Measurements from ENCODE around the gene TTC9.

TTC9 gene

DNA sequence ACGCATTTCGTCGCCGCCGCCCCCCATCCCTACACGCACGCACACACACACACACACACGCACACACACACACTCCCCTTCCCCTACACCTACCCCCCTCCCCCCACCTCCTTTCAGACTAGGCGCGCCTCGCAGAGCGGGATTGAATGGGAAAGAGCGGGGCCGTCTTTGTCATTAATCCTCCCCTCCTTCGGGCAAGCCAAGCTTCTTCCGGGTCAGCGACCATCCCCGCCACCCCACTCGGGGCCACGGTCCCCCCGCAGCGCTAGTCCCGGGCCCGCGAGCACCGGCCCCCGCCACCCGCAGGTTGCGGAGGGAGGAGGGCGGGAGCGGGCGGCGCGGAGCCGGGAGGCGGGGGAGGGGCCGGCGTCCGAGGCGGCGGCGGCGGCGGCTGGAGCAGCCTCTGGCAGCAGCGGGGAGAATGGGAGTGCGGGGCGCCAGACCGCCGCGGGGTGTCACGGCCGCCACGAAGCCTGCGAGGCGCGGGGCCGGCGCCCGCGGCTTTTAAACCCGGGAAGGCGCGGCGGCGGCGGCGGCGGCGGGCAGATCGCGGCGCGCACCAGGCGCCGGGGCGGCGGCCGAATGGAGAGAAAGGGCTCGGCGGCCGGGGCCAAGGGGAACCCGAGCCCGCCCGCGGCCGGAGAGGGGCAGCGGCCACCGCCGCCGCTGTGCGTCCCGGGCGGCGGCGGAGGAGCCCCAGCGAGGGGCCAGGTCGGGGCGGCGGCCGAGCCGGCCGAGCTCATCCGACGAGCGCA, at the start of gene TTC9:
TTC9 (plus strand) TSS at position 369 of the 755 bp plus-strand sequence; CDS start at position 583, 214 bp downstream.
- Histone ChIP-seq H3K4me3 (peak within 1 kb of the TSS; percentile 70), H3K36me3 (replicated peaks) (no peaks in the 10 kb centered on the region), H3K4me1 (peaks cover 20% of the 10 kb centered on the region), H3K9me3 (no peaks in the 10 kb centered on the region), H3K27me3 (ENCODE audit: low read depth) (peaks cover 22% of the 10 kb centered on the region)
- in situ Hi-C loops (cut with MboI; ENCODE audit: low sequenced_read_pairs): no loop called here
- peak; percentile 13 to 61 for DNase-seq (ENCODE audit: low spot score in 2 of 2)

DNA sequence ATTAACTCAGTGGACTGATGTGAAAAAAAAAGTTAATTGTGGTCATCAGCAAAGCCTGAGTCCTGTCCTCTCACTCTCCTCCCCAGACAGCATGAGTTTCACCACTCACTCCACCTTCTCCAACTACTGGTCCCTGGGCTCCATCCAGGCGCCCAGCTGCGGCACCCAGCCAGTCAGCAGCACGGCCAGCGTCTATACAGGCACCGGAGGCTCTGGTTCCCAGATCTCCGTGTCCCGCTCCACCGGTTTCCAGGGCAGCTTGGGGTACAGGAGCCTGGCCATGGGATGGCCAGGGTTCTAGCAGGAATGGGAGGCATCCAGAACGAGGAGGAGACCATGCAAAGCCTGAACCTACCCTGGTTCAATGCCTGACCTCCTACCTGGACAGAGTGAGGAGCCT, 47.3 kb upstream of the TTC9 start:
- in situ Hi-C loops (cut with MboI; ENCODE audit: low sequenced_read_pairs): no loop called here
- DNase-seq (ENCODE audit: low spot score in 2 of 2): no peak

DNA sequence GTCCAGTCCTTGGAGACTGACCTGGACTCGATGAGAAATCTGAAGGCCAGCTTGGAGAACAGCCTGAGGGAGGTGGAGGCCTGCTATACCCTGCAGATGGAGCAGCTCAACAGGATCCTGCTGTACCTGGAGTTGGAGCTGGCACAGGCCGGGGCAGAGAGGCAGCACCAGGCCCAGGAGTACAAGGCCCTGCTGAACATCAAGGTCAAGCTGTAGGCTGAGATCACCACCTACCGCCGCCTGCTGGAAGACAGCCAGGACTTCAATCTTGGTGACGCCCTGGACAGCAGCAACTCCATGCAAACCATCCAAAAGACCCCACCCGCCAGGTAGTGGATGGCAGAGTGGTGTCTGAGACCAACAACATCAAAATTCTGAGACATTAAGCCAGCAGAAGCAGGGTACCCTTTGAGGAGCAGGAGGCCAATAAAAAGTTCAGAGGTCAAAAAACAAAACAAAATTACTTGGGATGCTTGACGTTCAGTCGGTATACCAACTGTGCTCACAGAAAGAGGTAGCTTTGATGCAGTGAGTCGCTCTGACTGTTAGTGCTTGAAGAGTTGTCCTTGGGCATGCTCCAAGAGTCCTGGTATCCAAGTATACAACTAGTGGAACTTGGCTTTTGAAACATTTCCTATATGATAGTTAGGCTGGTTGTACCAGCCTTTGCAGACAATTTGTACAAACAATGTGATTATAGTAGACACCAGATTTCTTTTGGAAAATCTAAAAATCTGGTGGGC, 46.1 kb upstream of the TTC9 start:
- DNase-seq (ENCODE audit: low spot score in 2 of 2): no peak
- no peak overlapping the region for H3K4me3 ChIP-seq
- H3K4me1 ChIP-seq: peaks cover 7% of the 10 kb centered on the region
- in situ Hi-C loops (cut with MboI; ENCODE audit: low sequenced_read_pairs): no loop called here
- H3K9me3 ChIP-seq: no peaks in the 10 kb centered on the region
- peaks cover 62% of the 10 kb centered on the region for H3K36me3 ChIP-seq (replicated peaks)
- no peaks in the 10 kb centered on the region for H3K27me3 ChIP-seq (ENCODE audit: low read depth)

More for the DNA sequence above, 47.3 kb upstream of the TTC9 start:
- H3K27me3 ChIP-seq (ENCODE audit: low read depth): no peaks in the 10 kb centered on the region
- no peaks in the 10 kb centered on the region for H3K9me3 ChIP-seq
- no peak overlapping the region for H3K4me3 ChIP-seq
- H3K4me1 ChIP-seq: peaks cover 7% of the 10 kb centered on the region
- H3K36me3 ChIP-seq (replicated peaks): peaks cover 71% of the 10 kb centered on the region

DNA sequence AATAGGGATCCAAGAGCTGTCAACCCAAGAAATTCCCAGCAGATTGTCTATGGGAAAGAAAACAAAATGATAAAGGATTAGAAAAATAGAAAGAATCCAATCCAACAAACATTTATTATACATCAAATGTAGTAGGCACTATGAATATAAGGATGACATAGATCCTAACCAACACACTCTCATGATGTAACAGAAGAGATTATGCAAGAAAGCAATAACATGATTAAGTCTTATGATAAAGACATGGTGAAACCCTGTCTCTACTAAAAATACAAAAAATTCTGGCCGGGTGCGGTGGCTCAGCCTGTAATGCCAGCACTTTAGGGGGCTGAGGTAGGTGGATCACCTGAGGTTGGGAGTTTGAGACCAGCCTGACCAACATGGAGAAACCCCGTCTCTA, 44.0 kb upstream of the TTC9 start:
- in situ Hi-C loops (cut with MboI; ENCODE audit: low sequenced_read_pairs): no loop called here
- no peak overlapping the region for H3K4me3 ChIP-seq
- no peak for DNase-seq (ENCODE audit: low spot score in 2 of 2)
- H3K9me3 ChIP-seq: no peaks in the 10 kb centered on the region
- no peaks in the 10 kb centered on the region for H3K27me3 ChIP-seq (ENCODE audit: low read depth)
- peaks cover 12% of the 10 kb centered on the region for H3K4me1 ChIP-seq
- H3K36me3 ChIP-seq (replicated peaks): peaks cover 44% of the 10 kb centered on the region

DNA sequence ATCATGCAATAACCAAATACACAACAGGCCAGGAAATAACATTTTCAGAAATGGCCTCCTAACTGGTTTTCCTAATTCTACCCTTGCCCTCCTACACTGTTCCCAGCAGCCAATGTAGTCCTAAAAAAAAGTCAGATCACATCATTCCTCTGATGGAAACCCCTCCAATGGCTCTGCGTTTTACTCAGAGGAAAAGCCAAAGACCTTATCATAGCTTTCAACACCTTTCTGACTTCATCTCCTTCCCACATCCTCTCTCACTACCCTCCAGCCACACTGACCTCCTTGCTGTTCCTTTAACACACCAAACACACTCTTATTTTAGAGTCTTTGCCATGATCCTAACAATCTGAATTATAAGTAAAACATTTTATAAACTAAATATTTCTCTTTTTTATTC, 42.4 kb upstream of the TTC9 start:
- Histone ChIP-seq H3K4me1 (peaks cover 12% of the 10 kb centered on the region), H3K4me3 (peak overlapping the region; percentile 88), H3K27me3 (ENCODE audit: low read depth) (no peaks in the 10 kb centered on the region), H3K36me3 (replicated peaks) (peaks cover 27% of the 10 kb centered on the region), H3K9me3 (no peaks in the 10 kb centered on the region)
- in situ Hi-C loops (cut with MboI; ENCODE audit: low sequenced_read_pairs): no loop called here
- DNase-seq (ENCODE audit: low spot score in 2 of 2): no peak

DNA sequence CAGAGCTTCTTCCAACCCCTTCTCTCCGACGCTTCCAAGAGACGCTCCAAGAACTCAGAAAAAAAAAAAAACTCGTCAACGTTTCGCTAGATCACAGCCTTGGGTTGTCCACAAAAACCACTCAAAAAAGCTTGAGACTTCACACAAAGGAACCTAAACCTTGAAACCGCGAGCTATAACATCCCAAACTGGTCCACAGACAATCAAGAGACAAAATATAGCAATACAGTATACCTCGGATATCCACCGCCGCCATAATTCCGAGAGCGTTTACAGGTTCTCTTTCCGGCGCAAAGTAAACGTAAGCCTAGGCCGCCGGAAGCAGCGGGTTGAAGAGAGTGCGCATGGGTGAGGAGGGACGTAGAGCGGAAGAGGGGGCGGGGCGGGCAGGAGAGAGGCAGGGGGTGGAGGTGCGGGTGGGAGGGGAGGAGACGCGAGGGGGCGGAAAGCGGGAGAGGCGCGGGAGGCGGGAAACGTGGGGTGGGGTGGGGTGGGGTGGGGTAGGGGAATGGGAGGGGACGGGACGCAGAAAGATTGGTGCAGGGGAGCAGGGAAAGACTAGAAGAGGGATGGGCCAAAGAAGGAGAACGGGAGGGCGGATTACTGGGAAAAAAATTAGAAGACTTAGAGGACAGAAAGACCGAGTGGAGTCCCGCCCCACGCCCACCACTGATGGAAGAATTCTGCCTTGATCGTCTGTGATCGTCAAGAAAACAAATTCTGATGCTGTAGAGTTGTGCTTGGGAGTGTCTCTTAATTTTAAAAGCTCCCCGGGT, 41.1 kb upstream of the TTC9 start, which contains the start of gene MED6:
MED6 (minus strand) TSS at position 274 of the 776 bp plus-strand sequence; CDS start at position 256, 18 bp downstream.
- peaks cover 4% of the 10 kb centered on the region; the same call in 1 of the 2 replicates for H3K27me3 ChIP-seq (ENCODE audit: low read depth)
- peaks cover 12% of the 10 kb centered on the region for H3K4me1 ChIP-seq
- peaks cover 15% of the 10 kb centered on the region for H3K36me3 ChIP-seq (replicated peaks)
- in situ Hi-C loops (cut with MboI; ENCODE audit: low sequenced_read_pairs): no loop called here
- DNase-seq (ENCODE audit: low spot score in 2 of 2): peak; percentile 95 to 98
- H3K9me3 ChIP-seq: no peaks in the 10 kb centered on the region
- peak within 1 kb of the TSS; percentile 88 for H3K4me3 ChIP-seq

DNA sequence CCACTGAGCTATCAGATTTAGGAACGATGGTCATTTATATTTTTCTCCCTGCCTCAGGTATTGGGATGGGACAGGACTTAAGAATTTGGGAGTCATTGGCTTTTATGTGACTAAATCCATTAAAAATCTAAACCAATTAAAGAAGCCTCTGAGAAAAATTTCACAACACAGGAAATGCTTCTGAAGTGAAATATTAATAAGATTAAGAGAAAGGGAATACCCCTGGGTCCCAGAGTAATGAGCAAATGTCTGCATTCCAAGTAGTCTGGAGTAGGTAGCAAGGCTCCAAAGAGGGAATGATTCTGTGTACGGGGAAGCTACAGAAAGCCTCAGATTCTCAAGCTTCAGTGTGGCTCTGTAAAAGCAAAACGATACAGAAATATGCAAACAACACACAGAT, 40.6 kb upstream of the TTC9 start:
- no peak for DNase-seq (ENCODE audit: low spot score in 2 of 2)
- Histone ChIP-seq H3K36me3 (replicated peaks) (peaks cover 9% of the 10 kb centered on the region), H3K4me3 (peak overlapping the region; percentile 34), H3K9me3 (no peaks in the 10 kb centered on the region), H3K27me3 (ENCODE audit: low read depth) (peaks cover 4% of the 10 kb centered on the region; the same call in 1 of the 2 replicates), H3K4me1 (peaks cover 12% of the 10 kb centered on the region)
- in situ Hi-C loops (cut with MboI; ENCODE audit: low sequenced_read_pairs): no loop called here

DNA sequence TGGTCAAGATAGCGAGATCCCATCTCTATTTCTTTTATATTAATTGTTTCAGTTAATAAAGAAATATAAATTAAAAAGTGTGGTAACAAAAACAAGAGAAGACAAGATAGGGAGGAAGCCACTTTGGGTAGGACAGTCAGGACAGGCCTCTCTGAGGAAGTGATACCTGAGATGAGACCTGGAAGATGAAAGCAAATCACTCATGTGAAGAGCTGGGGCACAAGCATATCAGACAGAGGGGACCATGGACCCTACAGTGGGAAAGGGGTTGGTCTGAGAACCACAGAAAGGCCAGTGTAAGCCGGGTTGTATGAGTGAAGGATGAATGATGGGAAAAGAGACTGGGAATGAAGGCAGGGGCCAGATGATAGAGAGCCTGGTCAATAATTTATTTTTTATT, 39.5 kb upstream of the TTC9 start:
- DNase-seq (ENCODE audit: low spot score in 2 of 2): no peak
- no peaks in the 10 kb centered on the region for H3K9me3 ChIP-seq
- peaks cover 4% of the 10 kb centered on the region; the same call in 1 of the 2 replicates for H3K27me3 ChIP-seq (ENCODE audit: low read depth)
- H3K4me1 ChIP-seq: peaks cover 12% of the 10 kb centered on the region
- in situ Hi-C loops (cut with MboI; ENCODE audit: low sequenced_read_pairs): no loop called here
- H3K4me3 ChIP-seq: no peak overlapping the region
- no peaks in the 10 kb centered on the region; the same call in 1 of the 2 replicates for H3K36me3 ChIP-seq (replicated peaks)

DNA sequence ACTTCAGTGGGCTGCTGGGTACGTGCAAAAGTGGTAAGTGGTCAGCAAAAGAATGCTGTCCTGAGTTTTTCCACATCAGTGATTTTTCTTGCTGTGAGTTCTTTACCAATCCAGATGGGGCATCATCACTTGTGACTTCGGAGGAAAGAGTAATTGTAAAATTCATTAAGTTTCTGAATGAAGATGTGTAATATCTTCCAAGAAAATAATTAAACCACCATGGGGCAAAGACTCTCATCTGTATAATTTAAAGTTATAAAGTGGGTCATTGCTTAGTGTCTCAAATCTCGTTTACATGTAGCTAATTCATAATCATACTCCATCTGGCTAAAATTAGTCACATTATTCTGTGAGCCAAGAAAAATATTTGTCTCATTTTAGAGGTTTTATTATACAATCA, 30.5 kb upstream of the TTC9 start:
- Histone ChIP-seq H3K36me3 (replicated peaks) (no peaks in the 10 kb centered on the region), H3K4me3 (no peak overlapping the region), H3K27me3 (ENCODE audit: low read depth) (peaks cover 32% of the 10 kb centered on the region), H3K9me3 (no peaks in the 10 kb centered on the region), H3K4me1 (no peaks in the 10 kb centered on the region)
- in situ Hi-C loops (cut with MboI; ENCODE audit: low sequenced_read_pairs): no loop called here
- no peak for DNase-seq (ENCODE audit: low spot score in 2 of 2)

DNA sequence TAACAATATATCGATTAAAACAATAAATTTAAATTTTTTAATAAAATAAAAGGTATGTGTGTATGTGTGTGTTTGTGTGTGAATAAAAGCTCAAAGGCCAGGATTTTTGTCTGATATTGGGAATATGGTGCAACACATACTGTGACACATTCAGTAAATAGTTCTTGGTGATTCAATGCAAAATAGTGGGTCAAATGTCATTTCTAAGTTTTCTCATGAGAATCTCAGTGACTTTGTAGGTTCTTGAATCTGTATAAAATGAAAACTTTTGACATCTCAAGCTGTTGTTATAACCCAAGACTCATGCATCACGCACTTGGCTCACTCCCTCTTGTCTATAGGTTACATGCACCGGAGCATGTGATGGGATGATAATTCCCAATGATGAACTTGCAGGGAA, 25.1 kb upstream of the TTC9 start:
- Histone ChIP-seq H3K4me3 (no peak overlapping the region), H3K4me1 (peaks cover 11% of the 10 kb centered on the region), H3K9me3 (no peaks in the 10 kb centered on the region), H3K27me3 (ENCODE audit: low read depth) (peaks cover 17% of the 10 kb centered on the region), H3K36me3 (replicated peaks) (no peaks in the 10 kb centered on the region)
- in situ Hi-C loops (cut with MboI; ENCODE audit: low sequenced_read_pairs): no loop called here
- no peak for DNase-seq (ENCODE audit: low spot score in 2 of 2)

DNA sequence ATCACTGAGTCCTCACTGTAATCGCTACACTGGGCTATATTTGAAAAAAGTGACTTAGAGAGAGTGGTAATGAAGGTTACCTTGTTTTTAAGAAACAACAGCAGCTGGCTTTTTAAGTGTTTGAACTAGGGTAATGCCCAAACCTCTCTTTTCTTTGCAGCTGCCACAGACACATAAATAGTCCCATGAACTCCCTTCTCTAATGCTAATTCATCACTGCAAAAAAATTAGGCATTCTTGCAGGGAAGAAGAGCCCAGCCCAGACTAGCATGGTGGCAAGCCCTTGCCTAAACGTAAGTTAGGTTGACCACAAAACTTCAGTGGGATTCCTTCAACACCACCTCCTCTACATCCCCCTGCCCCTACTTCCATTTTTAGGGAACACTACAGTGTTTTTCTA, 23.4 kb upstream of the TTC9 start:
- no peak for DNase-seq (ENCODE audit: low spot score in 2 of 2)
- peaks cover 23% of the 10 kb centered on the region for H3K27me3 ChIP-seq (ENCODE audit: low read depth)
- no peaks in the 10 kb centered on the region for H3K36me3 ChIP-seq (replicated peaks)
- H3K9me3 ChIP-seq: no peaks in the 10 kb centered on the region
- no peak overlapping the region for H3K4me3 ChIP-seq
- peaks cover 11% of the 10 kb centered on the region for H3K4me1 ChIP-seq
- in situ Hi-C loops (cut with MboI; ENCODE audit: low sequenced_read_pairs): no loop called here

DNA sequence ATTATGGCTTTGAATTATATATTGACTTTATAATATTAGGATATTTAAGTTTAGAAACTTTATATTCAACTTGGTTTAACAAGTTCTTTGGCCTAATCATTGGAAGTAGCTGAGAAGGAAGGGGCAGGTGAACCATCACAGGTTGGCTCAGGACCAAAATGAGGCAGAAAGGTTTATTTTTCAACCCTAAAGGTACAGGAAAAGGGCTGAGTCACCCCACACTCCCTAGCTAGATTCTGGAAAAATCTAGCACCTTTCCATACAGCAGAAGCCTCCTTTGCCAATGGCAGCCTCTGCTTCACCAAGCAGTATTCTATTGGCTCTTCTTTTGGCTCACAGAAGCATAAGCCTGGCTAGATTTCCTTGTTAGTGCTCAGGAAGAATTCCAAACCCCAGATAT, 22.0 kb upstream of the TTC9 start:
- in situ Hi-C loops (cut with MboI; ENCODE audit: low sequenced_read_pairs): no loop called here
- DNase-seq (ENCODE audit: low spot score in 2 of 2): no peak
- Histone ChIP-seq H3K9me3 (no peaks in the 10 kb centered on the region), H3K4me3 (no peak overlapping the region), H3K4me1 (peaks cover 11% of the 10 kb centered on the region), H3K27me3 (ENCODE audit: low read depth) (peaks cover 19% of the 10 kb centered on the region), H3K36me3 (replicated peaks) (no peaks in the 10 kb centered on the region)

DNA sequence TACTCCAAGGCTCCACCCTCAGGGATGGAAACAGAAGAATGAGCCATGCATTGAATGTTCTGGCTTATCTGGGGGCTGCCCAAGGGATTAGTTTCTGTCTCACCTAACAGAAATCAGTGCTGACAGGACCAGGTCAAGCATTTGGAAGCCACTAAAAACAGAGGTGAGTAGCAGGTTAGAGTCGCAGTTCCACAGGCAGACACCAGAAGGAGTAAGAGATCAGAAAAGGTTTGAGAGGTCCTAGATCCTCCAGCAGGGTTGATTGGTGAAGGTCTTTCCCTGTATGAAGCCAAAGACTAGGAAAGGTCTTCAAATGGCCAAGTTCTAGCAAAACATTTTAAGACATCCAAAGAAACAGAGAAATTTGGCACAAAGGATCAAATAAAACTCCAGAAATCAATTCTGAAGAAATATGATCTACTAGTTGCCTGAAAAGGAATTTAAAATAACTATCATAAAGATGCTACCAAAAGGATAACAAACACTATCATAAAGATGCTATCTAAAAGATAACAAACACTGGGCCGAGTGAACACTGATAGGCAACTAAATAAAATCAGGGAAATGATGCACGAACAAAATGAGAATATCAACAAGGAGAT, 19.5 kb upstream of the TTC9 start:
- Histone ChIP-seq H3K4me1 (peaks cover 11% of the 10 kb centered on the region), H3K9me3 (peaks cover under 1% of the 10 kb centered on the region; the same call in 1 of the 2 replicates), H3K36me3 (replicated peaks) (no peaks in the 10 kb centered on the region), H3K4me3 (no peak overlapping the region), H3K27me3 (ENCODE audit: low read depth) (peaks cover 15% of the 10 kb centered on the region)
- peak; percentile 13 to 54 for DNase-seq (ENCODE audit: low spot score in 2 of 2)
- in situ Hi-C loops (cut with MboI; ENCODE audit: low sequenced_read_pairs): no loop called here

Measured in HAP-1 (cell line).